Ovary (tissue), 9 donors: ENCODE measurements around the gene CIAO3. TPM values are rescaled to one million over a fixed set of nuclear protein-coding genes. Genes with fewer than 3 reads are reported as not detected.

Source experiments
- DNase-seq, 5 donors: peaks; one replicate each; pipeline ENCODE4 v3.0.0-alpha.2; 2019 to 2020
- H3K27ac ChIP-seq, 2 donors: fragments of 200-600 bp; one replicate each; pipeline versions ENCODE4 v1.5.1 to v1.8.0; 2019 to 2022
- H3K27me3 ChIP-seq: fragments of 200-600 bp; one replicate; pipeline ENCODE4 v1.8.0; 2022
- H3K36me3 ChIP-seq: fragments of 200-600 bp; sonication (generic); one replicate; pipeline ENCODE4 v1.5.1; 2019
- H3K4me1 ChIP-seq: one replicate; pipeline ENCODE4 v1.8.1; 2013; ENCODE audit warnings: mild to moderate bottlenecking, moderate library complexity; ENCODE audit not compliant: insufficient read depth
- H3K4me3 ChIP-seq: fragments of 200-600 bp; sonication (generic); one replicate; pipeline ENCODE4 v1.5.1; 2017
- H3K9me3 ChIP-seq, 2 donors: fragments of 200-600 bp in 1 of 2; sonication (generic) in 1 of 2; one replicate each; pipeline versions ENCODE4 v1.5.1 to v1.8.1; 2013 to 2019; ENCODE audit warnings: mild to moderate bottlenecking in 1 of 2, moderate library complexity in 1 of 2
- EP300 ChIP-seq: sonication (generic); formaldehyde crosslinking; IDR thresholded peaks from one replicate; pipeline ENCODE4 v1.6.1; 2017; ENCODE audit warnings: antibody characterized with exemption
- POLR2A ChIP-seq: fragments of 450-650 bp; IDR thresholded peaks from one replicate; pipeline ENCODE4 v1.6.1; 2017; ENCODE audit warnings: antibody characterized with exemption, mild to moderate bottlenecking, moderate library complexity
- WGBS, 3 donors: extraction: QIAGEN DNeasy Blood & Tissue Kit in 1 of 3; methylation state at CpG; one replicate each; pipeline versions ENCODE4 v1.1.5 to v1.1.7; 2013 to 2017; 5-methylcytosine and 5-hydroxymethylcytosine counted together
- intact Hi-C, 4 donors: fragments of 100-400 bp; cut with DNase I; formaldehyde crosslinking; loops; one replicate each; pipeline versions ENCODE4 v1.11.0 to v1.15.1; 2022 to 2023
- polyA plus RNA-seq, 2 donors: library from polyadenylated mRNA; stranded (reverse); fragments of 200-250 nt in 1 of 2; fragments of 350-450 nt in 1 of 2; fragmentation: Illumina TruSeq in 1 of 2; extraction: RNeasy Lipid Tissue Mini Kit (QIAGEN cat#74804) in 1 of 2; gene quantifications; one replicate each; pipeline ENCODE4 v1.2.3, GENCODE V29; 2013 to 2014
- total RNA-seq, 7 donors: library from RNA; depleted of rRNA in 2 of 7; stranded (reverse); fragments of >200 nt in 2 of 7; fragmentation: NEBNext Ultra II Directional in 3 of 7; extraction: Animal tissue kit (Norgen Biotek cat#: 25700) in 3 of 7; gene quantifications; one replicate each; pipeline versions ENCODE4 v1.1.0 to v1.2.4, GENCODE V29; 2016 to 2023
- TF ChIP-seq, protein P1 (sequence below), 3 donors: fragments of 450-650 bp in 2 of 3; fragments of 200-600 bp in 1 of 3; IDR thresholded peaks; one replicate each; pipeline versions ENCODE4 v1.5.1 to v1.8.0; 2016 to 2022; ENCODE audit warnings: antibody characterized with exemption in 3 of 3, mild to moderate bottlenecking in 1 of 3
- donor health status: DM: no; HTN: no; CAD: no; lungs with moderate emphysema.
- donor health status: DM: no; HTN: no; CAD: no.
- donor health status: Bipolar disorder and iron deficiency.
- donor health status: DM: yes; HTN: yes; CAD: no.
- donor health status: DM: no; HTN: no; CAD: no.
- donor health status: DM: yes; HTN: yes; CAD: no.

The CIAO3 gene
- total and polyA plus RNA-seq, 9 donors = 8.5 to 32.5 (median 21.0) TPM

GRCh38 chr16:780296-780695 is 39.5 kb upstream of the CIAO3 start:
- intact Hi-C loops = no loop called here
- DNase-seq = no peak
- TF ChIP-seq, protein P1, sequence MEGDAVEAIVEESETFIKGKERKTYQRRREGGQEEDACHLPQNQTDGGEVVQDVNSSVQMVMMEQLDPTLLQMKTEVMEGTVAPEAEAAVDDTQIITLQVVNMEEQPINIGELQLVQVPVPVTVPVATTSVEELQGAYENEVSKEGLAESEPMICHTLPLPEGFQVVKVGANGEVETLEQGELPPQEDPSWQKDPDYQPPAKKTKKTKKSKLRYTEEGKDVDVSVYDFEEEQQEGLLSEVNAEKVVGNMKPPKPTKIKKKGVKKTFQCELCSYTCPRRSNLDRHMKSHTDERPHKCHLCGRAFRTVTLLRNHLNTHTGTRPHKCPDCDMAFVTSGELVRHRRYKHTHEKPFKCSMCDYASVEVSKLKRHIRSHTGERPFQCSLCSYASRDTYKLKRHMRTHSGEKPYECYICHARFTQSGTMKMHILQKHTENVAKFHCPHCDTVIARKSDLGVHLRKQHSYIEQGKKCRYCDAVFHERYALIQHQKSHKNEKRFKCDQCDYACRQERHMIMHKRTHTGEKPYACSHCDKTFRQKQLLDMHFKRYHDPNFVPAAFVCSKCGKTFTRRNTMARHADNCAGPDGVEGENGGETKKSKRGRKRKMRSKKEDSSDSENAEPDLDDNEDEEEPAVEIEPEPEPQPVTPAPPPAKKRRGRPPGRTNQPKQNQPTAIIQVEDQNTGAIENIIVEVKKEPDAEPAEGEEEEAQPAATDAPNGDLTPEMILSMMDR (IDR thresholded peaks at IDR 0.05) = no peak
- TF ChIP-seq EP300 (no peak), POLR2A (no peak)

GRCh38 chr16:779561-779960 is 38.8 kb upstream of the CIAO3 start:
- no peak for TF ChIP-seq EP300
- intact Hi-C loops = no loop called here
- Histone ChIP-seq H3K4me3 (no peak overlapping the region), H3K27ac (no peak overlapping the region), H3K9me3 (no peaks in the 10 kb centered on the region), H3K36me3 (no peaks in the 10 kb centered on the region), H3K4me1 (peaks cover 7% of the 10 kb centered on the region), H3K27me3 (no peaks in the 10 kb centered on the region)
- WGBS, 3 donors = 68 to 80% (median 72%) methylated on average over 13 of the region's 13 CpGs
- no peak for DNase-seq

More at GRCh38 chr16:780296-780695, 39.5 kb upstream of the CIAO3 start:
- Histone ChIP-seq H3K27ac (no peak overlapping the region), H3K4me1 (peaks cover 7% of the 10 kb centered on the region), H3K27me3 (no peaks in the 10 kb centered on the region), H3K9me3 (no peaks in the 10 kb centered on the region), H3K4me3 (no peak overlapping the region), H3K36me3 (no peaks in the 10 kb centered on the region)
- WGBS, 3 donors = 82 to 89% (median 84%) methylated on average over 16 of the region's 16 CpGs

- Histone ChIP-seq H3K27me3 (no peaks in the 10 kb centered on the region), H3K36me3 (no peaks in the 10 kb centered on the region), H3K4me3 (no peak overlapping the region), H3K4me1 (peaks cover 7% of the 10 kb centered on the region), H3K9me3 (no peaks in the 10 kb centered on the region), H3K27ac (no peak overlapping the region)
- intact Hi-C loops = no loop called here
- 75 to 87% (median 84%) methylated on average over 6 of the region's 6 CpGs for WGBS, 3 donors
- no peak for TF ChIP-seq EP300
- no peak for TF ChIP-seq POLR2A
- TF ChIP-seq, protein P1 (IDR thresholded peaks at IDR 0.05) = no peak
- DNase-seq = no peak
Observed at GRCh38 chr16:778909-779527, 38.2 kb upstream of the CIAO3 start.

DNA sequence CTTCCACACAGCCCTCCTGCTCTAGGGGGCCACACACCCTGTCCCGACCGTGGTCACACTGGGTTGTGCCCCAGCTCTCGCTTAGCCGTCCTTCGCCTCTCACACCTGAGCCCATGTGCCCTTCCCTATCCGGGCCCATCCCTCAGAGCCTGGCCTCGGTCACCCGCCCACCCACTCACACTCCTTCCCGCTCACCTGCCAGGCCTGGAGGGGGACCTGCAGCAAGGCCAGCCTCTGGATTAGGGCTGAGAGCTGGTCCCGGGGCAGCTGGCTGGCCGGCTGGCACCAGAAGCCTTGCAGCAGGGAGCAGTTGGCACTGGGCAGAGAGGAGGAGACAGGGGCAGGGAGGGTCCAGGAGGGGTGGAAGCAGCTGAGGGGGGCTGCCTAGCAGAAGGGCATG is 37.6 kb upstream of the CIAO3 start:
- DNase-seq = no peak
- Histone ChIP-seq H3K9me3 (no peaks in the 10 kb centered on the region), H3K27me3 (no peaks in the 10 kb centered on the region), H3K27ac (no peak overlapping the region), H3K4me1 (peaks cover 3% of the 10 kb centered on the region), H3K36me3 (no peaks in the 10 kb centered on the region), H3K4me3 (no peak overlapping the region)
- 65 to 77% (median 71%) methylated on average over 10 to 11 of the region's 11 CpGs for WGBS, 3 donors
- TF ChIP-seq, protein P1 (IDR thresholded peaks at IDR 0.05) = no peak
- TF ChIP-seq POLR2A (no peak), EP300 (no peak)
- intact Hi-C loops = no loop called here

DNA sequence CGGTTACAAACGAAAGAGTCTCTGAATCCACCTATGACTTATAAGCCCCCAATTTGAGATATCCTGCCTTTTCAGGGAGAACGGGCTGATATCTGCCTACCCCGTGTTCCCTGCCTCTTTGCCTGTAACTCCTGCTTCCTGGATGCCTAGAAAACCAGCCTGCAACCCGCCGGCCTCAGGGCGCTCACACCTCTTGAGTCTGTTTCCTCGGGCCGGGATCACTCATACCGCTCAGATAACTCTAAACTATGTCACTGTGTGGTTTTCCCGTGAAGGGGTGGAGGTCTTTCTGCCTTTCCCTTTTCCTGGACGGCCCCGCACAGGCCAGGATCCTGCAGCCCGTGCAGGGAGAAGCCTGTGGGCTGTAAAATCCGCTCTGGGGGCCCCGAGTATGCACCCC is 37.0 kb upstream of the CIAO3 start:
- intact Hi-C loops = no loop called here
- no peak for DNase-seq
- Histone ChIP-seq H3K4me3 (no peak overlapping the region), H3K4me1 (no peaks in the 10 kb centered on the region), H3K36me3 (no peaks in the 10 kb centered on the region), H3K9me3 (no peaks in the 10 kb centered on the region), H3K27ac (no peak overlapping the region), H3K27me3 (no peaks in the 10 kb centered on the region)
- 16 to 29% (median 22%) methylated on average over 16 of the region's 16 CpGs for WGBS, 3 donors
- TF ChIP-seq, protein P1 (IDR thresholded peaks at IDR 0.05) = no peak
- no peak for TF ChIP-seq EP300
